NCI-H510A treated with DMSO at 0.1 percent for 48 hours (cell line): ENCODE measurements around the gene RBM26.
"Not testable (repeated sequence)": the region's sequence is repeated elsewhere in the genome, so short reads cannot be mapped to it uniquely, and the experiment has no call there.

Source experiments
- DNase-seq: peaks from one replicate; lab custom pipeline; 2025; lab: John Stamatoyannopoulos, UW

Gene RBM26

DNA sequence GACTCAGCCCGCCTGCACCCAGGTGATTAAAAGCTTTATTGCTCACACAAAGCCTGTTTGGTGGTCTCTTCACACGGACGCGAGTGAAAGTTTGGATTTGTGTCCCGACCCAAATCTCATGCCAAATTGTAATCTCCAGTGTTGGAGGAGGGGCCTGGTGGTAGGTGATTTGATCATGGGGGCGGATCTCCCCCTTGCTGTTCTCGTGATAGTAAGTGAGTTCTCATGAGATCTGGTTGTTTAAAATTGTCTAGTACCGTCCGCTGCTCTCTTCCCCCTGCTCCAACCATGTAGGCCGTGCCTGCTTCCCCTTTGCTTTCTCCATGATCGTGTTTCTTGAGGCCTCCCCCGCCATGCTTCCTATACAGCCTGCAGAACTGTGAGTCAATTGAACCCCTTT, 126.3 kb downstream of the RBM26 start:
- DNase-seq: not testable (repeated sequence)

DNA sequence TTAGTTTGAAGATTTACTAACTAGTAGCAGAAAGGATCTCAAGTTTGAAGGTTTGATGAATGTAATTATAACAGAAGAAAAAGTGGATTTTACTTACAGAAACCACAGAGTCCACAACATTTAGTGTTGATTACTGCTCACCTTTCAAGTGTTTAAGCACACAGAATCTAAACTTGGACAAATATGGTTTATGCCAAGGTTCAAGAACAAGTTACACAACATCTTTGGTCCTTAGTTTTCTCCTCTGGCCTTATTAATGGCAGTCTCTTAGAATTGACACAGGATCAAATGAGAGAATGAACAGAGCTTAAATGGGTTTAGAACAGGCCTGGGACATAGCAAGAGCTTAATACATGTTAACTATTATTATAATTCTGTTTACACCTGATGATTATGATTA, 133.0 kb downstream of the RBM26 start:
- no peak for DNase-seq

DNA sequence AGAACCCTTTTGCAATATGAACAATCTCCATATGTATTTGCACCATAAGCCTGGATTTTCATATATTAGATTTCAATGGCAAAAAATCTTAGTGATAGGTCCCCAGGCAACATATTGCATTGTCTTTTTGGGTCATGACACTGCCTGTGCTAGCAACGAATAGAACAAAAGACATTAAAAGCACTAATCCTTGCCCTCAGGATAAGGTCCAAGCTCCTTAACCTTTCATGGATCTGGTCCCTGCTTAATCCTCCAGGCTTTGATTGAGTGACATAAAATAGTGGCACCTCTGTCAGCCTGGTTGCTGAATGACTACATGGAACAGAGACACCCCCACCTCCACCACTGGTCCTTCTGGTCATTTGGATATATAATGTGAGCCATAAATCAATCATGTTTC, 134.4 kb downstream of the RBM26 start:
- no peak for DNase-seq

DNA sequence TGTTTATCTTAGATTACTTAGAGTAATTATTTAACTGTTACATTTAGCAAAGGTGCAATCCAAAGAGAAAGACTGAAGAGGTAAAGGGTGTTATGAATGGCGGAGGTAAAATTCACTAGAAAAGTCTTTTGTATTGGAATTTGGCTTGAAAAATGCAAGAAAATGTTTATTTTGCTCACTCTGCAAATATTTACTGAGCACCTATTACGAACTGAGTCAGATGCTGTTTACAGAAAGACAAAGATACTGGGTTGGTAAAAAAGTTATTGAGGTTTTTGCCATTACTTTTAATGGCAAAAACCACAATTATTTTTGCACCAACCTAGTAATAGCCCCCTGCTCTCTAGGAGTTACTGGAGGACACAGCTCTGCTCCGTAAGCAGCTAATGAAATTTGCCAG, 135.2 kb downstream of the RBM26 start:
- DNase-seq: no peak
